H9 (cell line): ENCODE results near the gene CDH15. TPM values are rescaled to one million over a fixed set of nuclear protein-coding genes. Genes with fewer than 3 reads are reported as not detected.

ENCODE experiments used
- DNase-seq: peaks from one replicate; pipeline ENCODE4 v3.0.0-alpha.2; 2017
- H2AFZ ChIP-seq: one replicate; pipeline ENCODE4 v1.6.1; 2013; ENCODE audit warnings: mild to moderate bottlenecking, low read length, control low read depth, moderate library complexity
- H2AK5ac ChIP-seq: 2 replicates; pipeline ENCODE4 v1.6.1; 2013; ENCODE audit warnings: low read length, control low read depth, mixed read lengths; ENCODE audit not compliant: insufficient read length
- H2BK120ac ChIP-seq: one replicate; pipeline ENCODE4 v1.6.1; 2013; ENCODE audit warnings: low read depth, mild to moderate bottlenecking, low read length, control low read depth, inconsistent platforms; ENCODE audit not compliant: poor library complexity, severe bottlenecking
- H2BK12ac ChIP-seq: 2 replicates; pipeline ENCODE4 v1.6.1; 2013; ENCODE audit warnings: low read length, control low read depth, mixed read lengths, low read depth; ENCODE audit not compliant: insufficient read length
- H2BK15ac ChIP-seq: 2 replicates; pipeline ENCODE4 v1.6.1; 2013; ENCODE audit warnings: low read depth, low read length, control low read depth
- H2BK20ac ChIP-seq: one replicate; pipeline ENCODE4 v1.6.1; 2013; ENCODE audit warnings: low read depth, mild to moderate bottlenecking, low read length, control low read depth, inconsistent platforms; ENCODE audit not compliant: poor library complexity, severe bottlenecking
- H2BK5ac ChIP-seq: 2 replicates; pipeline ENCODE4 v1.6.1; 2013; ENCODE audit warnings: low read length, control low read depth, mixed read lengths; ENCODE audit not compliant: insufficient read length
- H3K14ac ChIP-seq: 2 replicates; pipeline ENCODE4 v1.6.1; 2013; ENCODE audit warnings: low read length, control low read depth; ENCODE audit not compliant: insufficient read depth
- H3K18ac ChIP-seq: 2 replicates; pipeline ENCODE4 v1.6.1; 2013; ENCODE audit warnings: low read depth, mild to moderate bottlenecking, mixed read lengths, low read length, control low read depth; ENCODE audit not compliant: insufficient read length
- H3K23ac ChIP-seq: 2 replicates; pipeline ENCODE4 v1.6.1; 2013; ENCODE audit warnings: low read length, control low read depth, mixed read lengths, low read depth; ENCODE audit not compliant: insufficient read length
- H3K23me2 ChIP-seq: 2 replicates; pipeline ENCODE4 v1.6.1; 2013; ENCODE audit warnings: low read depth, mild to moderate bottlenecking, mixed read lengths, low read length, control low read depth; ENCODE audit not compliant: insufficient read length, poor library complexity, severe bottlenecking
- H3K27ac ChIP-seq: 2 replicates; pipeline ENCODE4 v1.5.1; 2013; ENCODE audit warnings: low read length, control low read depth, mixed read lengths, low read depth; ENCODE audit not compliant: insufficient read length
- H3K27me3 ChIP-seq: 2 replicates; pipeline ENCODE4 v1.6.1; 2013; ENCODE audit warnings: low read length, control low read depth, inconsistent platforms; ENCODE audit not compliant: insufficient read depth
- H3K4ac ChIP-seq: 2 replicates; pipeline ENCODE4 v1.6.1; 2013; ENCODE audit warnings: low read depth, mild to moderate bottlenecking, control low read depth, inconsistent platforms, low read length, moderate library complexity
- H3K4me1 ChIP-seq: 2 replicates; pipeline ENCODE4 v1.6.1; 2013; ENCODE audit warnings: low read length, control low read depth, inconsistent platforms; ENCODE audit not compliant: insufficient read depth
- H3K4me2 ChIP-seq: 2 replicates; pipeline ENCODE4 v1.6.1; 2013; ENCODE audit warnings: low read length, control low read depth, mixed read lengths; ENCODE audit not compliant: insufficient read length, insufficient read depth
- H3K56ac ChIP-seq: 2 replicates; pipeline ENCODE4 v1.6.1; 2013; ENCODE audit warnings: low read depth, mild to moderate bottlenecking, mixed read lengths, low read length, control low read depth; ENCODE audit not compliant: insufficient read length
- H3K79me1 ChIP-seq: 2 replicates; pipeline ENCODE4 v1.6.1; 2013; ENCODE audit warnings: low read depth, mild to moderate bottlenecking, moderate library complexity, low read length, control low read depth, inconsistent platforms; ENCODE audit not compliant: insufficient read depth, poor library complexity, severe bottlenecking
- H3K79me2 ChIP-seq: 2 replicates; pipeline ENCODE4 v1.6.1; 2013; ENCODE audit warnings: low read length, control low read depth, inconsistent platforms; ENCODE audit not compliant: insufficient read depth
- H3K9ac ChIP-seq: 2 replicates; pipeline ENCODE4 v1.6.1; 2013; ENCODE audit warnings: low read length, control low read depth, mixed read lengths; ENCODE audit not compliant: insufficient read length; ENCODE audit errors: extremely low read depth
- H3K9me3 ChIP-seq: one replicate; pipeline ENCODE4 v1.6.1; 2013; ENCODE audit warnings: low read depth, low read length, inconsistent platforms; ENCODE audit not compliant: control insufficient read depth
- H3T11ph ChIP-seq: one replicate; pipeline ENCODE4 v1.6.1; 2013; ENCODE audit warnings: mild to moderate bottlenecking, low read length, control low read depth, inconsistent platforms
- H4K20me1 ChIP-seq: one replicate; pipeline ENCODE4 v1.6.1; 2013; ENCODE audit not compliant: control insufficient read depth, insufficient read length, insufficient read depth
- H4K5ac ChIP-seq: 2 replicates; pipeline ENCODE4 v1.6.1; 2013; ENCODE audit warnings: low read depth, mild to moderate bottlenecking, mixed read lengths, low read length, control low read depth; ENCODE audit not compliant: insufficient read length
- H4K8ac ChIP-seq: replicated peaks from 2 replicates; pipeline ENCODE4 v1.6.1; 2013; ENCODE audit warnings: low read length, control low read depth, mixed read lengths, low read depth; ENCODE audit not compliant: insufficient read length
- H4K91ac ChIP-seq: 2 replicates; pipeline ENCODE4 v1.6.1; 2013; ENCODE audit warnings: low read depth, mild to moderate bottlenecking, moderate library complexity, mixed read lengths, low read length, control low read depth; ENCODE audit not compliant: insufficient read length
- H3K27ac Mint-ChIP-seq, 3 experiments: 2 replicates in 2 of 3; 3 replicates in 1 of 3; pipeline ENCODE4 v1.8.0; 2020 to 2021; ENCODE audit warnings: mixed read lengths in 3 of 3, mild to moderate bottlenecking in 1 of 3, moderate library complexity in 1 of 3
- H3K27me3 Mint-ChIP-seq: 2 replicates; pipeline ENCODE4 v1.8.0; 2021; ENCODE audit warnings: low read depth, mild to moderate bottlenecking, moderate library complexity, mixed read lengths
- H3K36me3 Mint-ChIP-seq, 3 experiments: 2 replicates in 2 of 3; 3 replicates in 1 of 3; pipeline ENCODE4 v1.8.0; 2020 to 2021; ENCODE audit warnings: low read depth in 3 of 3, mixed read lengths in 3 of 3; ENCODE audit not compliant: insufficient read depth in 1 of 3
- H3K4me1 Mint-ChIP-seq, 2 experiments: 2 replicates each; pipeline ENCODE4 v1.8.0; 2020; ENCODE audit warnings: mixed read lengths in 2 of 2
- H3K4me3 Mint-ChIP-seq, 2 experiments: 2 replicates in 1 of 2; 3 replicates in 1 of 2; pipeline ENCODE4 v1.8.0; 2020 to 2021; ENCODE audit warnings: mild to moderate bottlenecking in 2 of 2, mixed read lengths in 2 of 2, moderate library complexity in 1 of 2
- H3K9me3 Mint-ChIP-seq, 2 experiments: 2 replicates in 1 of 2; 3 replicates in 1 of 2; pipeline ENCODE4 v1.8.0; 2020; ENCODE audit warnings: mild to moderate bottlenecking in 2 of 2, mixed read lengths in 2 of 2, moderate library complexity in 1 of 2
- CTCF ChIP-seq: fragments of 200-600 bp; sonication (generic); conservative IDR thresholded peaks from 3 replicates; pipeline ENCODE4 v1.8.0; 2021; ENCODE audit warnings: antibody characterized with exemption, mild to moderate bottlenecking
- WGBS: extraction: QIAGEN DNeasy Blood & Tissue Kit; methylation state at CpG from one replicate; pipeline ENCODE4 v1.1.7; 2013; ENCODE audit warnings: missing lambda C conversion rate, low lambda C conversion rate, mixed read lengths; ENCODE audit not compliant: insufficient read length; ENCODE audit errors: extremely low coverage; 5-methylcytosine and 5-hydroxymethylcytosine counted together
- total RNA-seq: library from RNA; stranded (reverse); gene quantifications from 2 replicates; pipeline ENCODE4 v1.2.1, GENCODE V29; 2021

CDH15 gene
- total RNA-seq, 1 experiment from 2014 or later, result 0.28 TPM

GRCh38 chr16:89193576-89194293 lies 22.2 kb downstream of the CDH15 start:
- WGBS, result no CpG with 5 or more reads among the region's 38 CpGs
- peak overlapping the region; percentile 34 for H3K4me2 ChIP-seq

More at GRCh38 chr16:89193576-89194293, 22.2 kb downstream of the CDH15 start:
- Histone ChIP-seq H3K18ac (no peak overlapping the region), H2BK20ac (no peak overlapping the region), H3K9me3 (no peaks in the 10 kb centered on the region), H3K4ac (no peak overlapping the region), H2BK5ac (no peak overlapping the region), H2BK15ac (no peak overlapping the region), H3T11ph (no peak overlapping the region), H2AK5ac (no peak overlapping the region), H3K9ac (no peak overlapping the region), H2BK120ac (no peak overlapping the region), H3K79me2 (no peaks in the 10 kb centered on the region), H3K4me1 (no peaks in the 10 kb centered on the region), H3K56ac (no peak overlapping the region), H4K91ac (no peak overlapping the region), H3K23me2 (peaks cover 5% of the 10 kb centered on the region), H2BK12ac (no peak overlapping the region), H2AFZ (no peak overlapping the region), H3K27ac (no peak overlapping the region), H3K14ac (no peak overlapping the region), H3K79me1 (no peaks in the 10 kb centered on the region), H4K8ac (no peak overlapping the region), H4K20me1 (no peaks in the 10 kb centered on the region), H3K27me3 (no peaks in the 10 kb centered on the region; the same call in 1 of the 2 replicates), H3K23ac (no peak overlapping the region), H4K5ac (no peak overlapping the region)
- no peak for DNase-seq
- peaks cover 32% of the 10 kb centered on the region for H3K27me3 Mint-ChIP-seq
- no peak overlapping the region for H3K27ac Mint-ChIP-seq
- H3K9me3 Mint-ChIP-seq, result peaks cover 5% of the 10 kb centered on the region in 2 experiments; a peak in 2 of 5 replicates
- H3K36me3 Mint-ChIP-seq, result no peaks in the 10 kb centered on the region
- peak overlapping the region in 1 of 2 experiments; percentile 48; a peak in 2 of 5 replicates for H3K4me3 Mint-ChIP-seq
- 0 out of 3 replicates have a peak, but pooled peaks have one; percentile 13 for TF ChIP-seq CTCF
- no peaks in the 10 kb centered on the region for H3K4me1 Mint-ChIP-seq
